ENCODE results near the gene GMDS. TPM values are rescaled to one million over a fixed set of nuclear protein-coding genes. Genes with fewer than 3 reads are reported as not detected.

Gene GMDS
- total and polyA plus RNA-seq, 2 of the 4 experiments (the other 2 are of a cell fraction) = 7.3 to 21.9 TPM

DNA sequence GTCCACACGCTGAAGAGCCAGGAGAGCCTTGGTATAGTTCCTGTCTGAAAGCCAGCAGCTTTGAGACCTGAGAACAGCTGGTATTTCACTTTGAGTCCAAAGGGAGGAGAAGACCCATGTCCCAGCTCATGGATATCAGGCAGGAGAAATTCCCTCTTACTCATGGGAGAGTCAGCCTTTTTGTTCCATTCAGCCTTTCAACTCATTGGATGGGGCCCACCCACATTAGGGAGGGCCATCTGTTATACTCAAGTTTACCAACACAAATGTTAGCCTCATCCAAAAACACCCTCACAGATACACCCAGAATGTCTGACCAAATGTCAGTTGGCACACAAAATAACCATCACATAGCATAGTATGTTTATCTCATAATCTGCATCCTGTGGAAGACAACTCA, 80.1 kb downstream of the GMDS start:
- CTCF ChIA-PET = no interaction called here
- H3K4me3 ChIP-seq (ENCODE audit: insufficient read depth, low read depth, low read length) = no peak overlapping the region
- ATAC-seq (ENCODE audit: low read depth) = no peak
- H3K36me3 ChIP-seq (ENCODE audit: control insufficient read depth, insufficient read depth, low read length) = no peaks in the 10 kb centered on the region
- H3K18ac ChIP-seq (ENCODE audit: low read depth, low read length) = no peak overlapping the region; the same call in 1 of the 2 replicates
- no peak overlapping the region for H4K5ac ChIP-seq (ENCODE audit: low read depth, low read length)
- H3K79me1 ChIP-seq (ENCODE audit: low read depth in 1 of 2, low read length in 2 of 2) = peaks cover 16 to 24% of the 10 kb centered on the region in 2 experiments
- no peak overlapping the region for H4K8ac ChIP-seq (ENCODE audit: low read depth in 2 of 2, low read length in 2 of 2)
- no peaks in the 10 kb centered on the region for H3K27me3 ChIP-seq (ENCODE audit: control insufficient read depth, insufficient read depth, low read length)
- no peak overlapping the region; the same call in 2 of the 3 replicates for H2BK15ac ChIP-seq (ENCODE audit: low read depth, low read length)
- H2AK5ac ChIP-seq (ENCODE audit: low read depth, low read length) = no peak overlapping the region
- H3K56ac ChIP-seq (ENCODE audit: extremely low read depth, insufficient read depth, low read length) = no peak overlapping the region
- WGBS, 2 experiments (ENCODE audit: extremely low coverage in 2 of 2, insufficient read length in 1 of 2) = no CpG with 5 or more reads among the region's 1 CpG
- BruUV-seq (replicated peaks) = no TSS peak
- no peaks in the 10 kb centered on the region for H4K20me1 ChIP-seq (ENCODE audit: insufficient read depth, low read length)
- H2AK9ac ChIP-seq (replicated peaks; ENCODE audit: low read depth, low read length, poor library complexity) = no peak overlapping the region
- H3K4me2 ChIP-seq (ENCODE audit: low read depth, low read length) = no peak overlapping the region
- intact Hi-C loops (cut with micrococcal nuclease) = loop anchor here (10.0 kb wide), 1 partner anchor 70 kb away; no protein-coding TSS in a partner anchor
- peaks cover 3% of the 10 kb centered on the region; the same call in 1 of the 2 replicates for H3K9me1 ChIP-seq (ENCODE audit: insufficient read depth, low read length)
- in situ Hi-C loops (cut with MboI; ENCODE audit: low sequenced_read_pairs) = no loop called here
- peak overlapping the region; percentile 30; the same call in 1 of the 2 replicates for H2BK120ac ChIP-seq (ENCODE audit: low read depth, low read length)
- POLR2A ChIA-PET (ENCODE audit: unreplicated experiment) = no interaction called here
- no peak overlapping the region for H3K4ac ChIP-seq (ENCODE audit: low read depth, low read length)
- no peak overlapping the region for H4K91ac ChIP-seq (ENCODE audit: insufficient read depth, low read depth, low read length)
- H3K14ac ChIP-seq (replicated peaks; ENCODE audit: low read depth, low read length) = no peak overlapping the region
- peaks cover 5% of the 10 kb centered on the region for H3K9me3 ChIP-seq (ENCODE audit: control insufficient read depth, insufficient read depth, low read length)
- H3K27ac ChIP-seq (ENCODE audit: insufficient read depth, low read length) = no peak overlapping the region
- no peak overlapping the region for H2AFZ ChIP-seq (replicated peaks; ENCODE audit: low read length, poor library complexity)
- H2BK20ac ChIP-seq (ENCODE audit: low read depth, low read length) = no peak overlapping the region; the same call in 1 of the 2 replicates
- dilution Hi-C loops (cut with HindIII; ENCODE audit: low sequenced_read_pairs, unreplicated experiment) = no loop called here
- H3K4me1 ChIP-seq (ENCODE audit: control insufficient read depth, insufficient read depth, low read length) = peaks cover 10% of the 10 kb centered on the region
- TF ChIP-seq FOS (IDR thresholded peaks at IDR 0.05; ENCODE audit: low read depth, low read length) (no peak), MXI1 (IDR thresholded peaks at IDR 0.05; ENCODE audit: borderline replicate concordance, low read depth, low read length) (no peak), CTCF (conservative IDR thresholded peaks at IDR 0.05; ENCODE audit: low read depth, low read length) (no peak), MAZ (IDR thresholded peaks at IDR 0.05; ENCODE audit: borderline replicate concordance, low read depth, low read length) (no peak), CEBPB (IDR thresholded peaks at IDR 0.05; ENCODE audit: low read depth, low read length) (no peak), RAD21 (IDR thresholded peaks at IDR 0.05; ENCODE audit: low read length) (no peak), CHD1 (IDR thresholded peaks at IDR 0.05; ENCODE audit: low read depth, low read length) (no peak), BHLHE40 (IDR thresholded peaks at IDR 0.05; ENCODE audit: low read depth, low read length) (no peak), RCOR1 (IDR thresholded peaks at IDR 0.05; ENCODE audit: insufficient replicate concordance, low read length) (no peak), POLR2A (IDR thresholded peaks at IDR 0.05; ENCODE audit: low read depth, low read length) (no peak), MAFK (IDR thresholded peaks at IDR 0.05; ENCODE audit: low read depth, low read length) (no peak)
- TF ChIP-seq, protein P1, sequence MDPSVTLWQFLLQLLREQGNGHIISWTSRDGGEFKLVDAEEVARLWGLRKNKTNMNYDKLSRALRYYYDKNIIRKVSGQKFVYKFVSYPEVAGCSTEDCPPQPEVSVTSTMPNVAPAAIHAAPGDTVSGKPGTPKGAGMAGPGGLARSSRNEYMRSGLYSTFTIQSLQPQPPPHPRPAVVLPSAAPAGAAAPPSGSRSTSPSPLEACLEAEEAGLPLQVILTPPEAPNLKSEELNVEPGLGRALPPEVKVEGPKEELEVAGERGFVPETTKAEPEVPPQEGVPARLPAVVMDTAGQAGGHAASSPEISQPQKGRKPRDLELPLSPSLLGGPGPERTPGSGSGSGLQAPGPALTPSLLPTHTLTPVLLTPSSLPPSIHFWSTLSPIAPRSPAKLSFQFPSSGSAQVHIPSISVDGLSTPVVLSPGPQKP (IDR thresholded peaks at IDR 0.05; ENCODE audit: borderline replicate concordance, low read depth, low read length) = no peak
- no peak for DNase-seq
- H2BK5ac ChIP-seq (ENCODE audit: low read depth, low read length, poor library complexity, severe bottlenecking) = no peak overlapping the region
- H3K9ac ChIP-seq (ENCODE audit: low read depth, low read length) = no peak overlapping the region
- H3K23ac ChIP-seq (ENCODE audit: low read depth, low read length) = no peak overlapping the region
